Stimulated activated CD4-positive, alpha-beta T cell treated with anti-CD3 and anti-CD28 coated beads, TNF-alpha, amount 100 ng/mL, for 48 hours (primary cell): ENCODE data around the gene ZNF385A.

Source experiments
- DNase-seq, 3 donors: peaks; one replicate each; pipeline ENCODE4 v3.0.0-alpha.2; 2020; ENCODE audit warnings: low read depth in 3 of 3

The ZNF385A gene

DNA sequence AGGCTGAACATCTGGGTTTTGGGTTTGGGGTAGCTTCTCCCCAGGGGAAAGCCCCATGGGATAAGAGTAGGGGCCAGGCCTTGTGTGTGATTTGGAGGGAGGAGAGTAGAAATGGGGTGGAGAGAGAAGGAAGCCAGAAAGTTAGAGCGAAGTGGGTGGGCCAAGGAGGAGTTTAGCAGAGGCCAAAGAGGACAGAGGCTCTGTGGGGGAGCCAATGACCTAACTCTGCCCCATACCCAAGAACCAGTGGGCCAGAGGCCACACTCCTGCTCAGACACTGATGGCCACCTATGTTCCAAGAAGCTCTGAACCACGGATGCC, 9.3 kb downstream of the ZNF385A start:
- DNase-seq: no peak

DNA sequence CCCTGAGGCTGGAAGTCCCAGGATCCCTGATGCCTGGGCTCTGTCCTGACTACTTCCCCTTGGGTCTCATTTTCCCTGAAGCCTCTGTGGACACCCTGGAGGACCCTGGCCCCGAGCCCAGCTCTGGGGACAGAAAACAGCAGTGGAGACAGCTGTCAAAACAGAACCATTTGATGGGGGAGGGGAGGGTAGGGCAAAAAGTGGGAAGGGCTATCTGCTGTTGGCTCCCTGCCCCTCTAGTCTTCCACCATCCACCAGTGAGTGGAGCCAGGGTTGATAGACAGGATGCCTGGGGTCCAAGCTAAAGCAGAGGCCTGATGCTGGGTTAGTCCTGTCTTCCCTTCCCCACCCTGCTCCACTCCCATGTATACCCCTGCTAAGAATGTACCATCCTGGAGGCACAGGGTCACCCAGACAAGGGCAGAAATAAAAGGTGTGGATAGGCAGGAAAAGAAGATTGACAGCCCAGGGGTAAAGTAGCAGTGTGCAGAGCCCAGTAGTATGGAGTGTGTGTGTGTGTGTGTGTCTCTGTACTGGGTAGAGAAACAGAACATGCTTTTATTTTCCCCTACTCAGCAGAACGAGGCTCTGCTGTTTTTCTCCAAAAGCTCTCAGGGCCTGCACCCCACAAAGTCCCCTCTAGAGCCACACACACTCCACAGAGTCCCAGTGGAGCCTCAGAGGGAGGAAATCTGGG, 9.8 kb downstream of the ZNF385A start:
- DNase-seq: no peak

DNA sequence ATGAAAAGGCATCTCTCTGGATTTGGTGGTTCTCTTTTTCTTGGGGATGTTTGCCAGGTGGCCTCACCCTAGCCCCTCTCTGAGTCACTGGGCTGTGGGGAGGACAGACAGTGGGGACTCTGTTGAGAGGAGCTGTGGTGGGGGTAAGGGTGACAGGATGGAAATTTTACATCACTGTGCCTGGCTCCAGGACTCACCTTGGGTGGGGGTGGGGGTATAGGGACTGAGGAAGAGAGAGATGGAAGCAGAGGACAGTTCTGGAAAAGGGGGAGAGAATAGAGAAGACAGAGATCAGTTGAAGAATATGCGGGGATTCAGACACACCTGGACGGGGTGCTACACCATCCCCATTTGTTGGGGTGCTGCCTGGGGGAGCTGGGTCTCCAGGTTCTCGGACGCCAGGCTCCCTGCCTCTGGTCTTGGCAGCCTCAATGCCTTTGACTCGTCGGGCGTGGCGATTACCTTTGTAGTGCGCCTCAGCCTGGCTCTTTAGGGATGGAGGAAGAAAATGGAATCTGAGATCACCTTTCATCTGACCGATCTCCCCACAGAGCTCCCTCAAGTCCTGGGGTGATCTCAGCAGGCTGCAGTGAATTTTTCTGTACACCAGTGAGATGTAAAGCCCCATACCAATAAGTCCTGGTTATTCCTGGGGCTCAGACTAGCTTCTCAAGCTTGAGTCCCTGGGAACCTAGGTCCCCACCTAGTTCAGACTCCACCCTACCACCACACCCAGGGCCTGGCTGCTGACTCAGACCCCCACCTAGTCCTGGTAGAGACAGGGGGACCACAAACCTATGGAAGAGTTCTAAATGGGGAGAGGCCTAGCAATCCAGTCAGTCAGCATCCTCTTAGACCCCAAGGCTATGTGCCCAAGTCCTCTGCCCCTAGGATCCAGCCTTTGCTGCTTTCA, 10.6 kb downstream of the ZNF385A start:
- no peak for DNase-seq

DNA sequence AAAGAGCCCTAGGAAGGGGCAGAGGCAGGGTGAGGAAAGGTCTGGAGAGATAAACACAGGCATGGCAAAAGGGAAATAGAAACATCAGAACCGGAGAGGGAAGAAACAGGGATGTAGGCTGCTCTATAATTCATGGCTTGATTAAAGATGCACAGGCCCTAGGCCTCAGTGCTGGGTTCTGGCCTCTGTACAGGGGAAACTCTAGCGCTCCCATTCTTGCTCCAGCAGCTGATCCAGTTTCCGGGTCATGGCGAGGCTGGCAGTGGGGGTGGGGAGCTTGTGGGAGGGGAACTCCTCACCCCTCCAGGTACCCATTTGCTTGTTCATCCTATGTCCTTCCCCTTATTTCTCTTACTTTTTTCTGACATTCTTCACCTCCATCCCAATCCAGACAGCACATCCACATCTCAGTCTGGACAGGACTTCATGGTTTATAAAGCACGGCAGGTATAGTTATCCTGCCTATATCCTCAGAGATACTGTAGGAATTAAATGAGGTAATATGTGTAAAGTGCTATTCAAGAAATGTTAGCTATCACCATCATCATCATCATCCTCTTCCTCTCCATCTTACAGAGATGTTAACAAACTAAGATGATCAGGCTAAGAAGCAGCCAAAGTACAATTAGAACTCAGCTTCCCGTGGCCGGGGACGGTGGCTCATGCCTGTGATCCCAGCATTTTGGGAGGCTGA, 12.3 kb downstream of the ZNF385A start:
- DNase-seq: no peak

DNA sequence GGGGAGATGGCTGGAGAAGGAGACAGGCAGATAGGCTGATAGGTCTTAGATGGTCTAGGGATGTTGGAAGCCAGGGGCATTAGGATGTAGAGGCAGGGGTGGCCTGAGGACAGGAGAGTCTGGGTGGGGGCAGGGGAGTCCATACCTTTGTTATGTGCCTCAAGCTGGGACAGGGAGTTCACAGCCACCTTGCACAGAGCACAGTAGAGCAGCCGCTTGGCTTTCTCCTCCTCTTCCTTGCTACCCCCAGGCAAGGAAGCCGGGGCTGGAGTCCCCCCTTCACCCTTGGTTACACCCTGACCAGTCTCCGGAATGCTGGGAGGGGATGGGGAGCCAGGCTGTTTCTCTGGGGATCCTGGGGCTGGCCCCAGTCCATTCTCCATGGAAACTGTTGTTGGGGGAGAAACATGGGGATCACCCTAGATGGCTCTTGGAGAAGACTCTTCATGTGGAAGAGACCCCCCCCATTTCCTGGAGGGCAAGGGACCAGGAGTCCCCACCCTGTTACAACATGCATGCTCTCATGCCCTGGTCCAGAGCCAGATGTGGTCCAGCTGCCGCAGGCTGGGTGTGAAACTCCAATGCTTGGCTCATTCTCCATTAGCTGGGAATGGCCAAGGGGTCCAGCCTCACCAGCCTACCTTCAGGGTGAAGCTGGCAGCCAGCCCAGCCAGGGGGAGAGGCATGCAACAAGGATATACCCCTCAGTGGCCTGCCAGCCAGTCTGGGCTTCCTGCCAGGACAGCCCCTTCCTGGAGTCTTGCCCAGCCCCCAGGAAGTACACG, 13.0 kb downstream of the ZNF385A start:
- DNase-seq: no peak

DNA sequence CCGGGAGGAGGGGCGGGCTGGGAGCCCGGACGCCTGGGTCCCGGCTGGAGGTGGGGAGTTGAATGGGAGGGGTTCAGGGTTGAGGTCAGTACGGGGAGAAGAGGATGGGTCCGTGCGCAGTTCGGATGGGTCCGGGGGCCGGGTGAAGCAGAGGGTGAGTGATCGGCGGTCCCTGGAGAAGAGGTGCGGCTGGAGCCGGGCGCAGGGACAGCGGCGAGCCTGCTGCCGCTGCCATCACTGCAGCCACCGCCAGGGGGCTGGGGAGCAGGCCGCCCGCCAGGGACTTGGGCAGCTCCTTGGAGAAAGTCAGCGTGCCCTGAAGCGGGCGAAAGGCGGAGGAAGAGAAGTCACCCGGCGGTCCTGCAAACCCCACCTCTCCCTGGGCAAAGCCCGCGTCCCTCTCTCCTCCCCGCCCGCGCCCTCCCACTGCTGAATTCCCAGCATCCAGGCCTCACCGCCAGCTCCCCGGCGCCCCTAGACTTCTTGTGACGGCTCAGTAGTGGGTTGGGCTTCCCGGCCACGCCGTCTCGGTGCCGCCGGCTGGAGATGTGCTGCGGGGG, 14.3 kb downstream of the ZNF385A start:
- no peak for DNase-seq

DNA sequence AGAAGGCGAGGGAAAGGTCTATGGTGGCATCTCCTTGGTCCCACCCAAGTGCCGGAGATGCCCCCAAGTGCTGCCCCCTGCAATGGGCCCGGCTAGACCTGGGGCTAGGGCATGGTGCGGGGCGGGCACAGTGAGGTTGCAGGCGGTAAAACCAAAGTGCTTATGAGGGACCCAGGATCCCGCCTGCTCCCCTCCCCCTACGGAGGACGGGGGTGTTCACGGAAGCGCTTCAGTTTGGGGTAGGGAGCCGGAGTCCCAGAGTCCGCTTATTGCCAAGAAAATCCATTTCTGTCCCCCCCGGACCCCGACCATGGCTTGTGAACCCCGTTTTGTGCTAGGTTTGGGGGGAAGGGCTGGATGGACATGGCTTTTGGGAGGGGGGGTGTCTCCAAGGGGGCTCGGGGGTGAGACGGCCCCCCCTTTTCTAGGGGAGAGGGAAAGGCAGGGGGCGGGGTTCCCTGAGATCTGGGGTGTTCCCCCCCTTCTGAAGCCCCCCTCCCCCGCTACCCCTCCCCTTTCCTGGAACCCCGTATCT, 14.9 kb downstream of the ZNF385A start:
- no peak for DNase-seq

DNA sequence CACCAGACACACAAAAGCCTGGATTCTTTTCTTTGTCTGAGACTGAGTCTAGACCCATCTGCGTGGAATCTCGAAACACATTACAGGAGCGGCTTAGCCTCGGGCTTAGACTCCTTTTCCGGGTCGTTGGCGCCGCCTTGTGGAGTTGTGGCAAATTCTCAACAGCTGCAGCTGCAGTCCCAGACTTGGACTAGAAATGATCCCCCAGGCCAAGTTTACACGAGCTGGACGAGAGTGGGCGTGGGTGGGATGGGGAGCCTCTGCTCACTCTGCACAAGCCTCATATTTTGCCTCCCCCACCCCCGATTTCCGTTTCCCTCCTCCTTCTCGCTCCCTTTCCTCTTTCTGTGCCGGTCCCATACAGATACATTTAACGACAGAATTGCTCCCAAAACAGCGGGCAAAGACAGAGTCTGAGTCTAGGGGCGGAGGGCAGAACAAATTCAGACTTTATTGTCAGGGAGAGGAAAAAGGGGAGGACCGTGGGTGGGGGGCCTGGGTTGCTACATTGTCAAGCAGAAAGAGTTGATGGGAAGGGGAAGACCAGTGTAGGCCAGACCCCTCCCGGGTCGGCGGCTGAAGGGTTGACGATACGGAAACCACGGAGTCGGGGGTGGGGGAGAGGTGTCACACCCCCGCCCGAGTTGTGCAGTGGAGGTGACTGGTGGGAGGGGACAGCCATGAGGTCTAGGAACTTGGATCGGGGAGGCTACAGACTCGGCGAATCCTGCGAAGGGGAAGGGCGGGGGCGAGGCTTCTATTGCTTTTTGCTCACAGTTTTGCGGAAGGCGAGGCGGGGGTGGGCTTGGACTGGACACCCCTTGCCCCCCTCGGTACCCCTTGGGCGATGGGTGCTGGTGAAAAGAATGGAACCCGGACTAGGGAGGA, 15.6 kb downstream of the ZNF385A start:
- DNase-seq: peak; percentile 79 to 88 (median 83)

DNA sequence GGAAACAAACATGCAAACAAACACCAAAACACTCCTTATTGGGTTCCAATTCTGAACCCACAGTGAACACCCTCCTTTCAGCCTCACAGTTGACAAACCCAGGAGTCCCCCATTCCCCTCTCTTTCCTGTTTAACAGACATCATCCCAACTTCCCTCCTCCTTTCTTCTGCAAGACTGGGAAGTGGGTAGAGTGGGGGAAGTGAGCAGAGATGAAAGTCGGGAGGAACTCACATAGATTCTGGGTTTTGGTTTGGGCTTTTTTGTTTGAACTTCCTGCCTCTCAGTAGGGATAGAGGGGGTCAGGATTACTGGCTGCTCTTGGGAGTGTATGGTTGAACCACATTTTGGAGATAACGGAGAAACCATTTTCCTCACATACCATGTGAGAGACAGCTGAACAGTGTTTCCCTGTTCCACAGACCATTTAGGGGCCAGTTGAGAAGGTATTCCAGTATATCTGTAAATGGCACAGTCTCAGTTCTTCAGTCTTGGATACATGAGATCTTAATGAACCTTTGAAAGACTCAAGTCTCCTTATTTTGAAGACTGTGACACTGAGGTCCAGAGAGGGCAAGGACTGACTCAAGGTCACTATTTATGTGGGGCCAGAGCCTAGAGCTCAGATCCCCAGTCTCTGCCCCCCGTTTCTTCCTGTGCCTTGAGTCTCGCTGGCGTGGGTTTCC, 16.4 kb downstream of the ZNF385A start:
- no peak for DNase-seq

DNA sequence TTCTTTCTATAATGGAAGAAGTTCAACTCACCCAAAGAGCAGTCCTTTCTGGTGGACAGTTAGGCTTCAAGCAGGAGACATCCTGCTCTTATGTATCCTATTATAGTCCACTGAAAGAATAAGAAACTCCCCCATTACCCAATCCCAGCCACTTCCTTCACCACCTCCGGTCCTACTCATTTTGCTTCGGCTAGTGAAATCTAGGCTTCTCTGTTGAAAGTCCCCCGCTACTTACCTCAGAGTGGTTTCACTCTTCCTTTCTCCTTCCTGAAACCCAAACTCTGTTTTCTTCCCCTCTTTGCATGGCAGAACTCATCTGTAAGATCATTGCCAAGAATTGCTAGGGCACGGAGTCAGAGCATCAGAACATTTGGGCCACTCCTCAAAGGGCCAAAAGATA, 20.1 kb downstream of the ZNF385A start, which contains the start of gene GPR84:
GPR84 (minus strand) TSS at position 74 of the 400 bp plus-strand sequence. CDS start 635 bp downstream, outside the sequence.
- DNase-seq: no peak

DNA sequence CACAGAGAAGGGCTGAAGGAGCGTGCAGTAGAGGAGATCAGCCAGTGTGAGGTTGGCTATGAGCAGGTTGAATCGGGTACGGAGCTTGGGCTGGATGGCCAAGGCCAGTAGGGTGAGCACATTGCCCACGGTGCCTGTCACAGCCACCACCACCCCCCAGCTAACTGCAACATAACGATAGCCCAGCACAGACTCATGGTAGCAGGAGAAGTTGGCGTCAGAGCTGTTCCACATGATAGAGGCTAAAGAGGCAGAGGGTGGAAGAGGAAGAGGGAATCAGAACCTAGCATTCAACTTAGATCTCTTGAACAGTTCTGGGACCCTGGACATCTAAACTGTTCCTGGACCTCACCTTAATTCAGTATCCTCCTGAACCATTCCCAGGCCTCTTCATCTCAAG, 20.9 kb downstream of the ZNF385A start:
- DNase-seq: no peak

DNA sequence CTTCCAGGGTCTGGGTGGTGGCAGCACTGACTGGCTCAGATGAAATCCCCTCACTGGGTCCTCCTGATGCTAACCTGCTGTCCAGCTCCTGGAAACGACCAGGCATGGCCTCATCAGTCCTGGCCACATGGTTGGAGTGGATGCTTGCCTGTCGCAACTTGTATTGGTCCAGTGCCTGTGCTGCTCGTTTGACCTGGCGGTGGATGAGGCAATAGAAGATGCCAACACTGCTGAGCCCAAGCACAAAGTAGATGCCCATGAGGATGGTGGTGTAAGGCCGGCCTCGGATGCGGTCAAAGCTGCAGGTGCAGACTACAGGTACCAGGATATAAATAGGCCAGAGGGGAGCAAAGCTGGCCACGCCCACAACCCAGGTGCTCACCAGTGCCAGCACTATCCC, 21.5 kb downstream of the ZNF385A start:
- no peak for DNase-seq

DNA sequence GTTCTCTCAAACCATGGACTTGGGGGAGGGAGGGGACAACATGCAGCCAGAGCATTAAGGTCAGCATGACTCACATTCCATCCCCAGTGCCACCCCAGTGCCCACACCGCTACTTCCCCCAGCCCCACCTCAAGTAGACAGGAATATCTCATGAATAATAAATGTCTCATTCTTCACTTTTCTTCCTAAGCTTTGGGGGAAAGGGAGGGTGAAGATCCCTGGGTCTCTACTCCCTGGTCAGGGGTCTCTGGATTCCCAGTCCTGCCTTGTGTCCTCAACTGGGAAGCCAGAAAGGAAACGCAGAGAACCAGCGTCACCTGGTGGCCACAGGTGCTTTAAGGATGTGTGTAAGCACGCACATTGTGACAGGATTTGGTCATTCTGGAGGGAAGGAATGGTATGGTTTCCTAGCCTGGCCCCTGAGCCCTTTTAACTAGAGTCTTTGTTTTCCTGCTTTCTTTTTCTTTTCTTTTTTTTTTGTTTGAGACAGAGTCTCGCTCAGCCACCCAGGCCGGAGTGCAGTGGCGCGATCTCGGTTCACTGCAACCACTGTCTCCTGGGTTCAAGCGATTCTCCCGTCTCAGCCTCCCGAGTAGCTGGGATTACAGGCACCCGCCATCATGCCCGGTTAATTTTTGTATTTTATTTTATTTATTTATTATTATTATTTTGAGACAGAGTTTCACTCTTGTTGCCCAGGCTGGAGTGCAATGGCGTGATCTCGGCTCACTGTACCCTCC, 23.6 kb downstream of the ZNF385A start:
- peak in 1 of 3 donors; percentile 33 for DNase-seq

DNA sequence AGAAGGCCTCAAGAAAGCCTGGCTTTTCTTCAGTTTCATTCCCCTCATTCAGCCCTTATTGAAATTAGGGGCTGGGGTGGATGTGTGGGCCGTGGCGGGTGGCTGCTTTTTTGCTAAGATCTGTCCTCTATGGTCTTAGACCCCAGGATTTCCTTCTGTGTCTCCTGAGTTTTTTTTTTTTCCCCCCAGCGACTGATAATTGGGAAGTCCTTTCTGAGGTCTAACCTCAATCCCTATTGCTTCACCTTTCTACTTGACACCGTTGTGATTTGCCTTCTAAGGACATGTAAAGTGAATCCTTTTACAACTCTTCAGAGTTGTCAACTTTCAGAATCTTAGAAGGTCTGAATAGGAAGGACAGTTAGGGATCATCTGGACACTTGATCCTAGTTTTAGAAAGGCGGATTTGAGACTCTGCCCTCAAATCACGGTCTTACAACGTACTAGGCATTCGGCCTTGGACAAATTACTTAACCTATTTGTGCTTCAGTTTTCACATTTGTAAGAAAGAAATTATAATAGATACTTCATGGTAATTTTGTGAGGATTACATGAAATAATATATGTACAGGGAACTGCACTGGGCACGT, 24.7 kb downstream of the ZNF385A start:
- DNase-seq: no peak

DNA sequence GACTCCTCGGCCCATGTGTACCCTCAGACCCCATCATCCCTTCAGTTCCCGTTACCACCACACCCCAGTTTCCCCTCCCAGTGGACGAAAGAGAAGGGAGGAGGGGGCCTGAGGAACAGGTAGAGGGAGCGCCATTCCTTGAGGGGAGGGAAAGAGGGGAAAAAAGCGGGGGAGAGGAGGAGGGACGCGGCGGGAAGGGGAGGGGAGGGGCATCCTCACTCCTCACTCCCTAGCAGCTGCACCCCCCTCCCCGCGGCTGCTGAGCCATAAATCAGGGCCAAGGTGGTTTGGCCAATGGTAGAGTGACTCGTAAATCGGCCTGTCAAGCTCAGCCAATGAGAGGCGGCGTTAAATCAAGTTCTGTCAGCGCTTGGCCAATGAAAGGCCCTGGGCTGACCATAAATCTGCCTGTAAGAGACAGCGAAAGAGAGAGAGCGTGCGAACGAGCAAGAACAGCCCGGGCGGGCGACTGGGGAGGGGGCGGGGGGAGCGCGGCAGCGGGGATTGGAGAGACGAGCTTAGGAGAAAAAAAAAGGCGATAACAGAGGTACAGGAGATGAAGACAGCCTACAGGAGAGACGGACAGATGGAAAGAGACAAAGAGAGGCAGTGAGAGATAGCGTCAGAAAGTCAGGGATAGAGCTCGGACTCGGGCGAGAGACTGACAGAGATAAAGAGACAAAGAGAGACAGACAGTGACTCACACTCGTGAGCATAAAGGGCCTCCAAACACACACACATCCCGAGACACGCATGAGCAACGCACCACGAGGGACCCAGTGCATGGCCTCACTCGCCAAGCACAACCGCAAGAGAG, 25.4 kb downstream of the ZNF385A start:
- DNase-seq: peak; percentile 86 to 91 (median 87)

DNA sequence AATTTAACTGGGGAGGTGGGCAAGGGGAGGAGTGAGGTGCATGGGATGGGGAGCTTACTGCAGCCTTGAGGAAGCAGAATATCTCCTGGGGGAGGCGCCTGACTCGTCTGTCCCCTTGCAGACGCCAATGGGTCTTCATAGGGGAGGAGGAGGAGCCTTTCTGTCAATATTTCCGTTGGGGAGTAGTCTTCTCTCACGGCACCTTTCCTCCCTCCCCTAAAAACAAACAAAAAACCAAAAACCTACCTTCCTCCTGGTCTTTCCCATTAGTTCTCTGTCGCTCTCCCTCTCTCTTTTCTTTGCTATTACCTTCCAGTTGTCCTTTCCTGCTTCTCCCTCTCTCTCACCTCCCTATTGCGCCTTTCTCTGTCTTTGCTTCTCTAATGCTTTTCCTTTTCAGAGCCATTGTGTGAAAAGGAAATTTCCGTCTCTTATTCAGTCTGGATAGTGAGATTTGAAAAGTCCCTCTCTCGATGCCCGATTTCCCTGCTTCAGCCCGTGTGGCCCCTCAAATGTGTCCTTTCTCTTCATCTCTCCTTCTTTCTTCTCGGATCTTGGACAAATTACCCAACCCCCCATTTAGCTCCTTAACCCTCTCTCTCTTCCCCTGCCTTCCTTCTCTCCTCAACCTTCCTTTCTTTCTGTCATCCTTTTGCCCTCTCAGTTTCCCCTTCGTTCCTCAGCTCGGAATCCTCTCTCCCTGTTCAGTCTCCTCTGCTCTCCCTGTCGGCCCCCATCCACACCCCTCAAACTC, 26.2 kb downstream of the ZNF385A start:
- no peak for DNase-seq
